ENCODE results near the gene SMOC2. TPM values are rescaled to one million over a fixed set of nuclear protein-coding genes. Genes with fewer than 3 reads are reported as not detected.

Gene SMOC2
- total RNA-seq, 3 donors from 2014 or later = 11.4 to 40.4 (median 18.8) TPM

- no peaks in the 10 kb centered on the region for H3K4me1 ChIP-seq (ENCODE audit: low read depth)
- intact Hi-C loops (cut with DNase I, micrococcal nuclease) = no loop called here
- no peak overlapping the region for H3K4me3 ChIP-seq
- DNase-seq = no peak
- no peaks in the 10 kb centered on the region for H3K9me3 ChIP-seq
- TF ChIP-seq CTCF (IDR thresholded peaks at IDR 0.05) = no peak
- ATAC-seq = no peak
- no peaks in the 10 kb centered on the region for H3K36me3 ChIP-seq (ENCODE audit: low read depth)
Observed at GRCh38 chr6:168420084-168420483, 20.9 kb upstream of the SMOC2 start.

- Histone ChIP-seq H3K9me3 (no peaks in the 10 kb centered on the region), H3K4me3 (no peak overlapping the region), H3K36me3 (ENCODE audit: low read depth) (no peaks in the 10 kb centered on the region), H3K4me1 (ENCODE audit: low read depth) (no peaks in the 10 kb centered on the region)
- ATAC-seq (no peak), DNase-seq (no peak)
- intact Hi-C loops (cut with DNase I, micrococcal nuclease) = no loop called here
- TF ChIP-seq CTCF (IDR thresholded peaks at IDR 0.05) = no peak
Observed at GRCh38 chr6:168420706-168421105, 20.3 kb upstream of the SMOC2 start.

GRCh38 chr6:168427184-168427583 is 13.8 kb upstream of the SMOC2 start:
- H3K36me3 ChIP-seq (ENCODE audit: low read depth) = no peaks in the 10 kb centered on the region
- H3K9me3 ChIP-seq = no peaks in the 10 kb centered on the region
- ATAC-seq = no peak
- no peak for DNase-seq
- no peak overlapping the region for H3K4me3 ChIP-seq
- H3K4me1 ChIP-seq (ENCODE audit: low read depth) = no peaks in the 10 kb centered on the region
- intact Hi-C loops (cut with DNase I, micrococcal nuclease) = no loop called here
- no peak for TF ChIP-seq CTCF (IDR thresholded peaks at IDR 0.05)

GRCh38 chr6:168428052-168428826 is 12.7 kb upstream of the SMOC2 start:
- H3K4me3 ChIP-seq = no peak overlapping the region
- H3K9me3 ChIP-seq = no peaks in the 10 kb centered on the region
- ATAC-seq = peak; percentile 87
- DNase-seq = peak in 2 of 3 donors; percentile 32 to 56
- no peak for TF ChIP-seq CTCF (IDR thresholded peaks at IDR 0.05)
- H3K36me3 ChIP-seq (ENCODE audit: low read depth) = no peaks in the 10 kb centered on the region
- intact Hi-C loops (cut with DNase I, micrococcal nuclease) = no loop called here
- no peaks in the 10 kb centered on the region for H3K4me1 ChIP-seq (ENCODE audit: low read depth)

GRCh38 chr6:168428863-168429262 is 12.1 kb upstream of the SMOC2 start:
- intact Hi-C loops (cut with DNase I, micrococcal nuclease) = no loop called here
- Histone ChIP-seq H3K36me3 (ENCODE audit: low read depth) (no peaks in the 10 kb centered on the region), H3K4me1 (ENCODE audit: low read depth) (no peaks in the 10 kb centered on the region), H3K9me3 (no peaks in the 10 kb centered on the region), H3K4me3 (no peak overlapping the region)
- no peak for ATAC-seq
- TF ChIP-seq CTCF (IDR thresholded peaks at IDR 0.05) = no peak
- no peak for DNase-seq

Data from mucosa of descending colon (tissue), 3 donors.